ENCODE measurements around the gene ORM2. TPM values are rescaled to one million over a fixed set of nuclear protein-coding genes. Genes with fewer than 3 reads are reported as not detected.

The ORM2 gene
- total RNA-seq, 1 donor from 2014 or later = not detected

GRCh38 chr9:114356792-114357191 lies 27.1 kb downstream of the ORM2 start:
- FAIRE-seq = no peak
- peaks cover 40% of the 10 kb centered on the region for H3K36me3 Mint-ChIP-seq (ENCODE audit: low read depth, unreplicated experiment)
- peaks cover 14% of the 10 kb centered on the region for H3K36me3 ChIP-seq (ENCODE audit: insufficient read depth, low read length)

GRCh38 chr9:114357360-114357759 lies 27.7 kb downstream of the ORM2 start:
- no peaks in the 10 kb centered on the region for H3K27me3 Mint-ChIP-seq (ENCODE audit: low read depth, unreplicated experiment)
- H3K27ac Mint-ChIP-seq (ENCODE audit: unreplicated experiment) = no peak overlapping the region
- Histone ChIP-seq H2AFZ (ENCODE audit: low read depth, low read length) (no peak overlapping the region), H3K79me2 (ENCODE audit: insufficient read depth, low read length) (no peaks in the 10 kb centered on the region), H3K4me2 (ENCODE audit: low read length) (no peak overlapping the region), H3K4me3 (ENCODE audit: insufficient read depth, low read depth, low read length) (no peak overlapping the region), H3K27ac (ENCODE audit: low read depth, low read length) (no peak overlapping the region), H3K9me3 (ENCODE audit: insufficient read depth, low read depth, low read length) (no peaks in the 10 kb centered on the region), H3K27me3 (ENCODE audit: insufficient read depth, low read length) (no peaks in the 10 kb centered on the region), H4K20me1 (ENCODE audit: insufficient read depth, low read length) (no peaks in the 10 kb centered on the region), H3K4me1 (ENCODE audit: insufficient read depth, low read length) (no peaks in the 10 kb centered on the region), H3K36me3 (ENCODE audit: insufficient read depth, low read length) (peaks cover 14% of the 10 kb centered on the region), H3K9ac (ENCODE audit: low read length) (no peak overlapping the region)
- peaks cover 42% of the 10 kb centered on the region for H3K36me3 Mint-ChIP-seq (ENCODE audit: low read depth, unreplicated experiment)
- no peak overlapping the region for H3K4me3 Mint-ChIP-seq (ENCODE audit: unreplicated experiment)
- FAIRE-seq (no peak), DNase-seq (ENCODE audit: low read depth) (no peak)
- H3K4me1 Mint-ChIP-seq (ENCODE audit: low read depth, unreplicated experiment) = no peaks in the 10 kb centered on the region
- TF ChIP-seq CTCF (IDR thresholded peaks at IDR 0.05; ENCODE audit: insufficient read depth, low read depth, low read length) (no peak), EZH2 (IDR thresholded peaks at IDR 0.05; ENCODE audit: insufficient read depth, low read length) (no peak)
- H3K9me3 Mint-ChIP-seq (ENCODE audit: unreplicated experiment) = no peaks in the 10 kb centered on the region

More at GRCh38 chr9:114356792-114357191, 27.1 kb downstream of the ORM2 start:
- Histone ChIP-seq H3K27ac (ENCODE audit: low read depth, low read length) (no peak overlapping the region), H3K9me3 (ENCODE audit: insufficient read depth, low read depth, low read length) (no peaks in the 10 kb centered on the region), H3K27me3 (ENCODE audit: insufficient read depth, low read length) (no peaks in the 10 kb centered on the region), H3K4me3 (ENCODE audit: insufficient read depth, low read depth, low read length) (no peak overlapping the region), H3K4me1 (ENCODE audit: insufficient read depth, low read length) (no peaks in the 10 kb centered on the region), H3K9ac (ENCODE audit: low read length) (no peak overlapping the region), H3K79me2 (ENCODE audit: insufficient read depth, low read length) (no peaks in the 10 kb centered on the region), H4K20me1 (ENCODE audit: insufficient read depth, low read length) (no peaks in the 10 kb centered on the region), H3K4me2 (ENCODE audit: low read length) (no peak overlapping the region), H2AFZ (ENCODE audit: low read depth, low read length) (no peak overlapping the region)
- no peak overlapping the region for H3K4me3 Mint-ChIP-seq (ENCODE audit: unreplicated experiment)
- H3K4me1 Mint-ChIP-seq (ENCODE audit: low read depth, unreplicated experiment) = no peaks in the 10 kb centered on the region
- H3K27ac Mint-ChIP-seq (ENCODE audit: unreplicated experiment) = no peak overlapping the region
- TF ChIP-seq EZH2 (IDR thresholded peaks at IDR 0.05; ENCODE audit: insufficient read depth, low read length) = no peak
- TF ChIP-seq CTCF (IDR thresholded peaks at IDR 0.05; ENCODE audit: insufficient read depth, low read depth, low read length) = no peak
- no peaks in the 10 kb centered on the region for H3K9me3 Mint-ChIP-seq (ENCODE audit: unreplicated experiment)
- no peaks in the 10 kb centered on the region for H3K27me3 Mint-ChIP-seq (ENCODE audit: low read depth, unreplicated experiment)
- DNase-seq (ENCODE audit: low read depth) = no peak

GRCh38 chr9:114357911-114358328 lies 28.3 kb downstream of the ORM2 start:
- H3K9ac ChIP-seq (ENCODE audit: low read length) = no peak overlapping the region
- DNase-seq (ENCODE audit: low read depth) (no peak), FAIRE-seq (no peak)
- no peak overlapping the region for H2AFZ ChIP-seq (ENCODE audit: low read depth, low read length)
- H4K20me1 ChIP-seq (ENCODE audit: insufficient read depth, low read length) = no peaks in the 10 kb centered on the region
- H3K9me3 ChIP-seq (ENCODE audit: insufficient read depth, low read depth, low read length) = no peaks in the 10 kb centered on the region
- Mint-ChIP-seq H3K9me3 (ENCODE audit: unreplicated experiment) (no peaks in the 10 kb centered on the region), H3K36me3 (ENCODE audit: low read depth, unreplicated experiment) (peaks cover 42% of the 10 kb centered on the region), H3K4me1 (ENCODE audit: low read depth, unreplicated experiment) (no peaks in the 10 kb centered on the region), H3K4me3 (ENCODE audit: unreplicated experiment) (no peak overlapping the region), H3K27ac (ENCODE audit: unreplicated experiment) (no peak overlapping the region), H3K27me3 (ENCODE audit: low read depth, unreplicated experiment) (no peaks in the 10 kb centered on the region)
- no peaks in the 10 kb centered on the region for H3K27me3 ChIP-seq (ENCODE audit: insufficient read depth, low read length)
- no peak overlapping the region for H3K27ac ChIP-seq (ENCODE audit: low read depth, low read length)
- no peak overlapping the region for H3K4me3 ChIP-seq (ENCODE audit: insufficient read depth, low read depth, low read length)
- no peaks in the 10 kb centered on the region for H3K4me1 ChIP-seq (ENCODE audit: insufficient read depth, low read length)
- H3K4me2 ChIP-seq (ENCODE audit: low read length) = no peak overlapping the region
- no peak for TF ChIP-seq EZH2 (IDR thresholded peaks at IDR 0.05; ENCODE audit: insufficient read depth, low read length)
- no peak for TF ChIP-seq CTCF (IDR thresholded peaks at IDR 0.05; ENCODE audit: insufficient read depth, low read depth, low read length)
- H3K36me3 ChIP-seq (ENCODE audit: insufficient read depth, low read length) = peaks cover 14% of the 10 kb centered on the region
- no peaks in the 10 kb centered on the region for H3K79me2 ChIP-seq (ENCODE audit: insufficient read depth, low read length)

Measured in astrocyte (in vitro differentiated cells and primary cell).